Lower lobe of right lung (tissue), 2 donors: ENCODE results near the gene NCAM2. TPM values are rescaled to one million over a fixed set of nuclear protein-coding genes. Genes with fewer than 3 reads are reported as not detected.

Source experiments
- ATAC-seq, 2 donors: fragments of 200-7000 bp; cut with Tn5 transposase; one replicate each; pipeline ENCODE4 v1.9.1; 2020 to 2022; ENCODE audit warnings: mild to moderate bottlenecking in 2 of 2, moderate library complexity in 2 of 2
- DNase-seq: peaks from one replicate; pipeline ENCODE4 v3.0.0-alpha.2; 2020
- H3K27ac ChIP-seq: fragments of 200-600 bp; one replicate; pipeline ENCODE4 v1.8.0; 2022
- H3K27me3 ChIP-seq: fragments of 200-600 bp; one replicate; pipeline ENCODE4 v1.8.0; 2022; ENCODE audit warnings: low read depth
- H3K36me3 ChIP-seq: fragments of 200-600 bp; one replicate; pipeline ENCODE4 v1.8.0; 2022; ENCODE audit warnings: mild to moderate bottlenecking
- H3K4me1 ChIP-seq: fragments of 200-600 bp; one replicate; pipeline ENCODE4 v1.8.0; 2022
- H3K4me3 ChIP-seq: fragments of 200-600 bp; one replicate; pipeline ENCODE4 v1.8.0; 2022; ENCODE audit warnings: mild to moderate bottlenecking
- H3K9me3 ChIP-seq: fragments of 200-600 bp; one replicate; pipeline ENCODE4 v1.8.0; 2022
- intact Hi-C: fragments of 100-400 bp; cut with DNase I; formaldehyde crosslinking; loops from one replicate; pipeline ENCODE4 v1.11.0; 2022
- total RNA-seq: library from RNA; stranded (reverse); fragmentation: NEBNext Ultra II Directional; extraction: Animal tissue kit (Norgen Biotek cat#: 25700); gene quantifications from one replicate; pipeline ENCODE4 v1.2.1, GENCODE V29; 2021
- TF ChIP-seq, protein P1 (sequence below): fragments of 200-600 bp; IDR thresholded peaks from one replicate; pipeline ENCODE4 v1.8.0; 2022; ENCODE audit warnings: antibody characterized with exemption, mild to moderate bottlenecking
- donor health status: DM: no; HTN: yes; CAD: no; lungs with severe emphysema.

The NCAM2 gene
- total RNA-seq, 1 donor from 2014 or later = 8.8 TPM

GRCh38 chr21:21508859-21509258, 510.6 kb downstream of the NCAM2 start:
- no peaks in the 10 kb centered on the region for H3K27me3 ChIP-seq
- intact Hi-C loops = no loop called here
- TF ChIP-seq, protein P1, sequence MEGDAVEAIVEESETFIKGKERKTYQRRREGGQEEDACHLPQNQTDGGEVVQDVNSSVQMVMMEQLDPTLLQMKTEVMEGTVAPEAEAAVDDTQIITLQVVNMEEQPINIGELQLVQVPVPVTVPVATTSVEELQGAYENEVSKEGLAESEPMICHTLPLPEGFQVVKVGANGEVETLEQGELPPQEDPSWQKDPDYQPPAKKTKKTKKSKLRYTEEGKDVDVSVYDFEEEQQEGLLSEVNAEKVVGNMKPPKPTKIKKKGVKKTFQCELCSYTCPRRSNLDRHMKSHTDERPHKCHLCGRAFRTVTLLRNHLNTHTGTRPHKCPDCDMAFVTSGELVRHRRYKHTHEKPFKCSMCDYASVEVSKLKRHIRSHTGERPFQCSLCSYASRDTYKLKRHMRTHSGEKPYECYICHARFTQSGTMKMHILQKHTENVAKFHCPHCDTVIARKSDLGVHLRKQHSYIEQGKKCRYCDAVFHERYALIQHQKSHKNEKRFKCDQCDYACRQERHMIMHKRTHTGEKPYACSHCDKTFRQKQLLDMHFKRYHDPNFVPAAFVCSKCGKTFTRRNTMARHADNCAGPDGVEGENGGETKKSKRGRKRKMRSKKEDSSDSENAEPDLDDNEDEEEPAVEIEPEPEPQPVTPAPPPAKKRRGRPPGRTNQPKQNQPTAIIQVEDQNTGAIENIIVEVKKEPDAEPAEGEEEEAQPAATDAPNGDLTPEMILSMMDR = no peak
- no peak overlapping the region for H3K4me3 ChIP-seq
- DNase-seq (no peak), ATAC-seq (no peak)
- H3K9me3 ChIP-seq = no peaks in the 10 kb centered on the region
- H3K27ac ChIP-seq = no peak overlapping the region
- H3K36me3 ChIP-seq = no peaks in the 10 kb centered on the region
- H3K4me1 ChIP-seq = no peaks in the 10 kb centered on the region

GRCh38 chr21:21530680-21531079, 532.5 kb downstream of the NCAM2 start:
- Histone ChIP-seq H3K9me3 (no peaks in the 10 kb centered on the region), H3K36me3 (no peaks in the 10 kb centered on the region), H3K4me3 (no peak overlapping the region), H3K27ac (no peak overlapping the region), H3K4me1 (no peaks in the 10 kb centered on the region), H3K27me3 (no peaks in the 10 kb centered on the region)
- DNase-seq = no peak
- TF ChIP-seq, protein P1 = no peak
- no peak for ATAC-seq
- intact Hi-C loops = no loop called here

GRCh38 chr21:21547368-21547953, 549.3 kb downstream of the NCAM2 start:
- TF ChIP-seq, protein P1 = no peak
- DNase-seq = no peak
- ATAC-seq = no peak
- H3K27ac ChIP-seq = no peak overlapping the region
- H3K4me1 ChIP-seq = no peaks in the 10 kb centered on the region
- H3K36me3 ChIP-seq = no peaks in the 10 kb centered on the region
- intact Hi-C loops = no loop called here
- H3K4me3 ChIP-seq = no peak overlapping the region
- no peaks in the 10 kb centered on the region for H3K9me3 ChIP-seq
- no peaks in the 10 kb centered on the region for H3K27me3 ChIP-seq

DNA sequence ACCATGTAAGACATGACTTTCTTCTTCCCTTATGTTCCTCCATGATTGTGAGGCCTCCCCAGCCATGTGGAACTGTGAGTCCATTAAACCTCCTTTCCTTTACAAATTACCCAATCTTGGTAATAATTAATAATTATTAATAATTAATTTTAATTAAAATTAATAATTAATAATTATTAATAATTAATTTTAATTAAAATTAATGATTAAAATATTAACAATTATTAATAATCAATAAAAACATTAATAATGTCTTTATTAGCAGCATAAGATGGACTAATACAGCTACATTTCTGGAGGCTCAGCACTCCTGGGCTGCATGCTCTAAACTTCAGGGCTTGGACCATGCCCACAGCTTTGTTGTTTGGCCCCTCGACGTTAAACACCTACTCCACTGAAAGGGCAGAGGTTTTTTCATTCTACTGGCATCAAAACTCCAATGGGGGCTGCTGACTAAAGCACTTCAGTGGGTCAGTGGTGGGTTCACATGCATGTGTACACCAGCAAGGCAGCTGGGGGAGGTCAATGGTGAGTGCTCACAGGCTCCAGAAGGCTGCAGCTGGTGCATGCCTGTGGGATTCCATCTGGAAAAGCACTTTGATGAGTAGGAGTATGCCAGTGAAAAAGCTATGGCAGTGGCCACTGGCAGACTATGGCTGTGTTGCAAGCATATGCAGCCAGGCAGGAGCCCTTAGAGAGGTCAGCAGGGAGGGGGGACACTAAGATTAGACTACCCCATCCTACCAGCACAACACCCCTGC, 561.3 kb downstream of the NCAM2 start:
- H3K27me3 ChIP-seq = no peaks in the 10 kb centered on the region
- TF ChIP-seq, protein P1 = no peak
- H3K4me1 ChIP-seq = no peaks in the 10 kb centered on the region
- intact Hi-C loops = no loop called here
- H3K27ac ChIP-seq = no peak overlapping the region
- ATAC-seq (no peak), DNase-seq (no peak)
- peaks cover 13% of the 10 kb centered on the region for H3K9me3 ChIP-seq
- H3K36me3 ChIP-seq = no peaks in the 10 kb centered on the region
- no peak overlapping the region for H3K4me3 ChIP-seq
